Kidney epithelial cell (primary cell): ENCODE results near the gene CCR6. TPM values are rescaled to one million over a fixed set of nuclear protein-coding genes. Genes with fewer than 3 reads are reported as not detected.

Experiments used
- DNase-seq: peaks from one replicate; pipeline ENCODE4 v3.0.0-alpha.2; 2010; ENCODE audit warnings: low read depth
- H3K27me3 ChIP-seq: 2 replicates; pipeline ENCODE4 v1.6.0; 2011; ENCODE audit warnings: low read length; ENCODE audit not compliant: control insufficient read depth, insufficient read depth
- H3K36me3 ChIP-seq: 2 replicates; pipeline ENCODE4 v1.5.1; 2011; ENCODE audit warnings: low read length; ENCODE audit not compliant: control insufficient read depth, insufficient read depth
- H3K4me3 ChIP-seq: 2 replicates; pipeline ENCODE4 v1.5.1; 2011; ENCODE audit warnings: low read depth, mild to moderate bottlenecking, control low read depth, low read length
- total RNA-seq: library from RNA; depleted of rRNA; stranded (reverse); fragments of >200 nt; gene quantifications from 2 replicates; pipeline ENCODE4 v1.2.3, GENCODE V29; 2015
- TF ChIP-seq, protein P1 (sequence below): IDR thresholded peaks from 2 replicates; pipeline ENCODE4 v1.5.1; 2011; ENCODE audit warnings: mild to moderate bottlenecking, moderate library complexity, low read length, control low read depth, inconsistent platforms; ENCODE audit not compliant: insufficient read depth, poor library complexity, severe bottlenecking

CCR6 gene
- total RNA-seq, 1 donor from 2014 or later = not detected

DNA sequence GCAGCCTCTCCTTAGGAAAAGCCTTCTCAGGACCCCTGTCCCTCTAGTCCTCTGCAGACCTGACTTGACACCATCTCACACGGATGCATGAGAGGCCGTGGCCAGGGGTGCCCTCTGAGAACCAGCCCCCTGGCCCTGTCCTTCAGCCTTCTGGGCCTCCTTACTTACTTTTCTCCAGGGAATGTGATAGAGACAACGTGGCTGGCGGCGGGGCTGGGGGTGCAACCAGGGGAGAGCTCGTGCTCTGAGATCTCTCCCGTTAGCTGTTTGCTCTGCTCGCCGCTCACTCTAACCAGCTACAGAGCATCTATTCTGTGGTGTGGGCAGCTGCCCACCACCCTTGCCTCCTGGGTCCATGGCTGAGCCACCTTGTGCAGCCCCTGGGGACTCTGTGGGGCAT is 20.1 kb downstream of the CCR6 start:
- DNase-seq = no peak
- Histone ChIP-seq H3K4me3 (no peak overlapping the region), H3K27me3 (no peaks in the 10 kb centered on the region), H3K36me3 (no peaks in the 10 kb centered on the region)
- TF ChIP-seq, protein P1, sequence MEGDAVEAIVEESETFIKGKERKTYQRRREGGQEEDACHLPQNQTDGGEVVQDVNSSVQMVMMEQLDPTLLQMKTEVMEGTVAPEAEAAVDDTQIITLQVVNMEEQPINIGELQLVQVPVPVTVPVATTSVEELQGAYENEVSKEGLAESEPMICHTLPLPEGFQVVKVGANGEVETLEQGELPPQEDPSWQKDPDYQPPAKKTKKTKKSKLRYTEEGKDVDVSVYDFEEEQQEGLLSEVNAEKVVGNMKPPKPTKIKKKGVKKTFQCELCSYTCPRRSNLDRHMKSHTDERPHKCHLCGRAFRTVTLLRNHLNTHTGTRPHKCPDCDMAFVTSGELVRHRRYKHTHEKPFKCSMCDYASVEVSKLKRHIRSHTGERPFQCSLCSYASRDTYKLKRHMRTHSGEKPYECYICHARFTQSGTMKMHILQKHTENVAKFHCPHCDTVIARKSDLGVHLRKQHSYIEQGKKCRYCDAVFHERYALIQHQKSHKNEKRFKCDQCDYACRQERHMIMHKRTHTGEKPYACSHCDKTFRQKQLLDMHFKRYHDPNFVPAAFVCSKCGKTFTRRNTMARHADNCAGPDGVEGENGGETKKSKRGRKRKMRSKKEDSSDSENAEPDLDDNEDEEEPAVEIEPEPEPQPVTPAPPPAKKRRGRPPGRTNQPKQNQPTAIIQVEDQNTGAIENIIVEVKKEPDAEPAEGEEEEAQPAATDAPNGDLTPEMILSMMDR = no peak

DNA sequence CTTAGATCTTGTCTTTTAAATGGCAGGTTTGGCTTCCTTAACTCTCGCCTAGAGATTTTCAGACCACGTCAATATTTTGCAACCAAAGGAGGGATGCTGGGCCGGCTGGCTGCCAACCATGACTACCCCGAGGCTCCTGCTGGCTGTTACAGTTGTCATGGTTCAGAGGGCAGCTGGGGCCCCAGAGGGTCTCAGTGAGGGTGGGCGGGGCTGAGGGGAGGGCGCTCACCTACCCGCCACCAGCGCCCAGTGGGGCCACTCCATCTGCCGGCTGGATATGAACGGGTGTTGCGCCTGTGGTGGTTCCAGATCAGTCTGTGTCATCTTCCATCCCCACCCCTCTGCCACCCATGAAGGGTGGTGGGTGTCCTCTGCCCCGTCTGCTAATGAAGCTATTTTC is 22.6 kb downstream of the CCR6 start:
- DNase-seq = no peak

DNA sequence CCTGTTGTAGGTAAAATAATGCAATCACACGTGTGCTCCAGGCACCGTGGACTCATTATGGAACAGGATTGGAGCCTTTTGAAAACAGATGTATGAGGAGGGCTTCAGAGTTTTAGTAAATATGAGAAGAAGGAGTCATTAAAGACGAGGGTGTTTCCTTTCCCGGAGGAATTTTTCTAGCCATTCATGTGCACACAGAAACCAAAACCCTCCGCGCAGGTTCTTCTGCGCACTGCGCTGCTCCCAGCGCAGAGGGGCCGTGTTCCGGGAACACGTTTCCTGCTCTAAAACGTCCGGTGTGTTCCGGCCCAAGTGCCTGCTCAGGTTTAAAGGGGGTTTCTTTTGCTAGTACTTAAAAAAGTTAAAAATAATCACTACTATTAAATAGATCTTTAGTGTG is 23.2 kb downstream of the CCR6 start:
- Histone ChIP-seq H3K36me3 (no peaks in the 10 kb centered on the region), H3K4me3 (no peak overlapping the region), H3K27me3 (no peaks in the 10 kb centered on the region)
- TF ChIP-seq, protein P1 = no peak
- DNase-seq = no peak

More for the DNA sequence above, 22.6 kb downstream of the CCR6 start:
- TF ChIP-seq, protein P1 = no peak
- H3K36me3 ChIP-seq = no peaks in the 10 kb centered on the region
- no peak overlapping the region for H3K4me3 ChIP-seq
- H3K27me3 ChIP-seq = no peaks in the 10 kb centered on the region

GRCh38 chr6:167146977-167147376 is 24.1 kb downstream of the CCR6 start:
- TF ChIP-seq, protein P1 = no peak
- no peaks in the 10 kb centered on the region for H3K27me3 ChIP-seq
- H3K4me3 ChIP-seq = no peak overlapping the region
- no peaks in the 10 kb centered on the region for H3K36me3 ChIP-seq
- no peak for DNase-seq

DNA sequence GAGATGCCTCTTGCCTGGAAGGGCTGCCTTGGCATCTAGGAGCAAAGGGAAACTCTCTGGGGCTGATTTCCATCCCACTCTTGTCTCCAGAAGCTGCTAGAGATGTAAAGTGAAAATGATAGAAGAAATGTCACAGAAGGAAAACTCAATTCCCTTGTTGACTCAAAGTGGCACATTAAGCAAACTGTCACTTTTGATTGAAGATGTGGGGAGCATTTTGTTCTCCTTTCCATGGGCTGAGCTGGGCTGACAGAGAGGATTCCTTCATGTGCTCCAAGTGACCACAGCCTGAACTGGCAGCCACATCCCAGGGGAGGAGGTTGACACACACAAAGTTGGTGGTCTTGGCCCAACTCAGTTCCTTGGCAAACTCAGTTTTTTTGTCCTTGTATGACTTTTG is 25.1 kb downstream of the CCR6 start:
- Histone ChIP-seq H3K27me3 (no peaks in the 10 kb centered on the region), H3K4me3 (no peak overlapping the region), H3K36me3 (no peaks in the 10 kb centered on the region)
- TF ChIP-seq, protein P1 = no peak
- DNase-seq = no peak

DNA sequence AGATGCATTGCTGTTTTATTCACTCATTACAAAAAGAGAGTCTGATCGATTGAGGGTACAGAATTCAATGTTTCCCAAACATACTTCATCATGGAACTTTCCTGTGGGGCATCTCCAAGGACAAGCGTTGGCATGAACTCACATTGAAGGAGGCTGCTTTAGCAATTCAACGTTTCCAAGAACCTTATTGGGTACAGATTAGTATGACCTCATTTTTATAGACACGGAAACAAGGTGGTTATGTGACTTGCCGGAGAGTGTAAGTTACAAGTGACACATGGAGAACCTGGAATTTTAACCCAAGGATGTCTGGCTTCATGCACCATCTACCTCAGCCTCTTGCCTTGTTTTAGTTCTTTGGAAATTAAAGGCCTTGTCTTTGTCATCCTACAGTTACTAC is 26.1 kb downstream of the CCR6 start:
- Histone ChIP-seq H3K36me3 (no peaks in the 10 kb centered on the region), H3K4me3 (no peak overlapping the region), H3K27me3 (no peaks in the 10 kb centered on the region)
- TF ChIP-seq, protein P1 = no peak
- no peak for DNase-seq
